ENCODE results near the gene CEP19. TPM values are rescaled to one million over a fixed set of nuclear protein-coding genes. Genes with fewer than 3 reads are reported as not detected.

CEP19 gene
- total RNA-seq, 2 donors from 2014 or later, result 3.1 to 4.5 TPM

DNA sequence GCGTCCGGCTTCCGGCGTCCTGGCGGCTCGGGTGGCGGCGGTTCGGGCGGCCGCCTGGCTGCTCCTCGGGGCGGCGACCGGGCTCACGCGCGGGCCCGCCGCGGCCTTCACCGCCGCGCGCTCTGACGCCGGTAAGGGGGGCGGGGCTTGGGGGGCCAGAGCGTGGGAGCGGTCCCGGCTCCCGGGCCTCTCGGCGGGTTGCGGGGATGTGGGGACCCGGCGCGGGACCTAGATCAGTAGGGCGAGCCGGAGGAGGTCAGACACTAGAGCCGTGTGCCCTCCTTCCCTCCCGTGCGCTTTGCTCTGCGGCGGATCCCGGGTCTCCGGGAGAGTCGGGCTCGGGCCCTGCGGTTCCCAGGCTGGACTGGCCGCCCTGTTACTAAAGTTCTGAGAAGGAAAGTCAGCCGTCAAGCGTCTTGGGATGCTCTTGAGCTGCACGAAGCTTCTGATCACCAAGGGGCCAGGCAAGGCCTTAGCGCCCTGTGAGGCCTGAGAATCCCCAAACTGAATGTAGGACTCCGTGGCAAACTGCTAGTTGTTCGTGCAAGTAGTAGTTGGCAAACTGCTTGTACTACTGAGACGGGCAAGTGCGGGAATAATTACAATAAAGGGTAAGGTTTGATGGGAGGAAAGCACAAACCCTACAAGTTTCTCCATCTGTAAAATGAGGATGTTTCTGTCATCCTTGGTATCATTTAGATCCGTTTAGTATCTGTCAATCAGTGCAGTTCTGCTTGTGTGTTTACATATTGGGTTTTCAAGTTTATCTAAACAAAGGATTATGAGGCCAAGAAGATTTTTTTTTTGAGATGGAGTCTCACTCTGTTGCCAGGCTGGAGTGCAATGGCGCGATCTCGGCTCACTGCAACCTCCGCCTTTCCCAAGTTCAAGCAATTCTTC lies 714 bp upstream of the CEP19 start:
- H3K27ac ChIP-seq (ENCODE audit: low read depth, low read length), result peak overlapping the region; percentile 71

DNA sequence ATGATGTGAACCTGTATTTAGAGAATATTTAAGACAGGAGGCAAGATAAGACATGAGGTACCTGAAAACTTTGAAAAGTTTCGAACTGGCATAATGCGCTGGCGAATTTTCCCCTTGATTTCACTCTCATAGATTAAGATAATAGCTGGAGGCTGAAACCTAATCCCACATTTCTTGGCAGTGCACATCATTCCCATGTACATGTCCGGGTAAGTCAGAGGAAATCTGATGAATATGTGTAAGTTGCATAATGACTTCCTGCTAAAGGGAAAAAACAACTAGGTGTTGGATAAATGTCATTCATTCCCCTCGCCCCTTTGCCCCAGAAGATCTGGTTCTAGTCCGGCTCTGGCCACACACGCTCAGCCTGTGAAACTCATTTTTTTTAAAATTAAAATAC lies 3.6 kb downstream of the CEP19 start:
- Mint-ChIP-seq H3K9me3 (no peaks in the 10 kb centered on the region), H3K36me3 (ENCODE audit: low read depth) (no peaks in the 10 kb centered on the region), H3K4me3 (no peak overlapping the region), H3K27ac (no peak overlapping the region), H3K4me1 (peaks cover 10% of the 10 kb centered on the region), H3K27me3 (ENCODE audit: insufficient read depth) (peaks cover 6% of the 10 kb centered on the region)
- TF ChIP-seq CTCF (conservative IDR thresholded peaks at IDR 0.05), result no peak
- Histone ChIP-seq H3K9me3 (ENCODE audit: control insufficient read depth, low read length) (no peaks in the 10 kb centered on the region), H3K27me3 (ENCODE audit: control insufficient read depth, insufficient read depth, low read length, poor library complexity, severe bottlenecking) (no peaks in the 10 kb centered on the region), H3K9ac (ENCODE audit: extremely low read depth, low read length, poor library complexity, severe bottlenecking) (no peak overlapping the region), H3K4me1 (ENCODE audit: control insufficient read depth, insufficient read depth, low read length) (no peaks in the 10 kb centered on the region), H3K4me3 (ENCODE audit: low read length) (no peak overlapping the region), H3K36me3 (ENCODE audit: control insufficient read depth, insufficient read depth, low read length) (no peaks in the 10 kb centered on the region), H3K27ac (ENCODE audit: low read depth, low read length) (no peak overlapping the region)
- DNase-seq, result no peak
- 94 to 96% methylated on average over 5 to 7 of the region's 7 CpGs for WGBS, 2 experiments (ENCODE audit: insufficient coverage in 1 of 2, insufficient read length in 1 of 2)

More for the DNA sequence above, 714 bp upstream of the CEP19 start:
- H3K4me1 Mint-ChIP-seq, result peaks cover 7% of the 10 kb centered on the region
- H3K27ac Mint-ChIP-seq, result peak overlapping the region; percentile 61
- peak; percentile 81 for DNase-seq
- Histone ChIP-seq H3K36me3 (ENCODE audit: control insufficient read depth, insufficient read depth, low read length) (no peaks in the 10 kb centered on the region), H3K9ac (ENCODE audit: extremely low read depth, low read length, poor library complexity, severe bottlenecking) (peak overlapping the region; percentile 69), H3K9me3 (ENCODE audit: control insufficient read depth, low read length) (no peaks in the 10 kb centered on the region), H3K27me3 (ENCODE audit: control insufficient read depth, insufficient read depth, low read length, poor library complexity, severe bottlenecking) (no peaks in the 10 kb centered on the region), H3K4me3 (ENCODE audit: low read length) (peak overlapping the region; percentile 83), H3K4me1 (ENCODE audit: control insufficient read depth, insufficient read depth, low read length) (no peaks in the 10 kb centered on the region)
- WGBS, 2 experiments (ENCODE audit: insufficient coverage in 1 of 2, insufficient read length in 1 of 2), result 10 to 22% methylated on average over 26 to 64 of the region's 64 CpGs
- TF ChIP-seq CTCF (conservative IDR thresholded peaks at IDR 0.05), result no peak
- H3K9me3 Mint-ChIP-seq, result no peaks in the 10 kb centered on the region
- peak overlapping the region; percentile 75 for H3K4me3 Mint-ChIP-seq
- peaks cover 5% of the 10 kb centered on the region for H3K36me3 Mint-ChIP-seq (ENCODE audit: low read depth)
- H3K27me3 Mint-ChIP-seq (ENCODE audit: insufficient read depth), result peaks cover 6% of the 10 kb centered on the region

GRCh38 chr3:196707566-196707965 lies 4.5 kb downstream of the CEP19 start:
- no peaks in the 10 kb centered on the region for H3K9me3 Mint-ChIP-seq
- H3K27me3 Mint-ChIP-seq (ENCODE audit: insufficient read depth), result peaks cover 6% of the 10 kb centered on the region
- no peak for TF ChIP-seq CTCF (conservative IDR thresholded peaks at IDR 0.05)
- no peak overlapping the region for H3K27ac Mint-ChIP-seq
- H3K9me3 ChIP-seq (ENCODE audit: control insufficient read depth, low read length), result no peaks in the 10 kb centered on the region
- H3K27ac ChIP-seq (ENCODE audit: low read depth, low read length), result no peak overlapping the region
- H3K36me3 Mint-ChIP-seq (ENCODE audit: low read depth), result no peaks in the 10 kb centered on the region
- DNase-seq, result no peak
- 75 to 95% methylated on average over 4 to 6 of the region's 8 CpGs for WGBS, 2 experiments (ENCODE audit: insufficient coverage in 1 of 2, insufficient read length in 1 of 2)
- H3K9ac ChIP-seq (ENCODE audit: extremely low read depth, low read length, poor library complexity, severe bottlenecking), result no peak overlapping the region
- no peak overlapping the region for H3K4me3 Mint-ChIP-seq
- H3K27me3 ChIP-seq (ENCODE audit: control insufficient read depth, insufficient read depth, low read length, poor library complexity, severe bottlenecking), result no peaks in the 10 kb centered on the region
- no peak overlapping the region for H3K4me3 ChIP-seq (ENCODE audit: low read length)
- no peaks in the 10 kb centered on the region for H3K4me1 ChIP-seq (ENCODE audit: control insufficient read depth, insufficient read depth, low read length)
- H3K36me3 ChIP-seq (ENCODE audit: control insufficient read depth, insufficient read depth, low read length), result no peaks in the 10 kb centered on the region
- H3K4me1 Mint-ChIP-seq, result peaks cover 7% of the 10 kb centered on the region
